HepG2 (cell line): ENCODE measurements around the gene DNAH8. TPM values are rescaled to one million over a fixed set of nuclear protein-coding genes. Genes with fewer than 3 reads are reported as not detected.

Experiments
- CBX1 ChIP-seq: IDR thresholded peaks from one replicate; pipeline ENCODE4 v1.6.1; 2016; ENCODE audit warnings: antibody characterized with exemption, low read depth
- GLI4 ChIP-seq: sonication (generic); formaldehyde crosslinking; IDR thresholded peaks from 2 replicates; pipeline ENCODE4 v1.5.1; 2020; ENCODE audit warnings: missing genetic modification reagents, mild to moderate bottlenecking, moderate library complexity, borderline replicate concordance
- HNRNPK ChIP-seq: fragments of 200-400 bp; formaldehyde crosslinking; IDR thresholded peaks from 2 replicates; pipeline ENCODE4 v1.6.1; 2018; ENCODE audit warnings: low read length, low read depth, moderate library complexity, mild to moderate bottlenecking; ENCODE audit not compliant: poor library complexity, severe bottlenecking
- MTERF4 ChIP-seq: sonication (generic); formaldehyde crosslinking; IDR thresholded peaks from 2 replicates; pipeline ENCODE4 v1.8.0; 2023; ENCODE audit warnings: mild to moderate bottlenecking, missing genetic modification reagents
- MYNN ChIP-seq: sonication (generic); formaldehyde crosslinking; IDR thresholded peaks from 2 replicates; pipeline ENCODE4 v1.4.0; 2020; ENCODE audit warnings: mild to moderate bottlenecking, low read depth, missing genetic modification reagents
- PCBP1 ChIP-seq: fragments of 200-400 bp; formaldehyde crosslinking; IDR thresholded peaks from 2 replicates; pipeline ENCODE4 v1.6.1; 2017; ENCODE audit warnings: mild to moderate bottlenecking, low read depth, low read length, borderline replicate concordance
- PTBP1 ChIP-seq: fragments of 200-400 bp; formaldehyde crosslinking; IDR thresholded peaks from 2 replicates; pipeline ENCODE4 v1.6.1; 2018; ENCODE audit warnings: low read length, low read depth; ENCODE audit not compliant: poor library complexity, severe bottlenecking
- RXRA ChIP-seq: sonication (generic); formaldehyde crosslinking; IDR thresholded peaks from 2 replicates; pipeline ENCODE4 v1.5.1; 2020; ENCODE audit warnings: missing genetic modification reagents
- SKI ChIP-seq: fragments of 450-650 bp; IDR thresholded peaks from one replicate; pipeline ENCODE4 v1.6.1; 2018; ENCODE audit warnings: mild to moderate bottlenecking; ENCODE audit not compliant: partially characterized antibody
- SRSF4 ChIP-seq: fragments of 200-400 bp; formaldehyde crosslinking; IDR thresholded peaks from one replicate; pipeline ENCODE4 v1.6.1; 2018; ENCODE audit warnings: mild to moderate bottlenecking, low read depth, low read length, moderate library complexity; ENCODE audit not compliant: poor library complexity, severe bottlenecking
- TCF7L2 ChIP-seq: IDR thresholded peaks from 2 replicates; pipeline ENCODE4 v1.6.1; 2011; ENCODE audit warnings: mild to moderate bottlenecking, low read depth, low read length, moderate library complexity
- THAP11 ChIP-seq: IDR thresholded peaks from 2 replicates; pipeline ENCODE4 v1.6.1; 2016; ENCODE audit warnings: missing biosample characterization, missing genetic modification reagents
- ZNF30 ChIP-seq: sonication (generic); formaldehyde crosslinking; IDR thresholded peaks from 2 replicates; pipeline ENCODE4 v1.5.0; 2020; ENCODE audit warnings: mild to moderate bottlenecking, missing genetic modification reagents
- ZNF557 ChIP-seq: sonication (generic); formaldehyde crosslinking; IDR thresholded peaks from 2 replicates; pipeline ENCODE4 v1.4.0; 2020; ENCODE audit warnings: missing genetic modification reagents
- ZNF709 ChIP-seq: sonication (generic); formaldehyde crosslinking; IDR thresholded peaks from 2 replicates; pipeline ENCODE4 v1.5.0; 2020; ENCODE audit warnings: mild to moderate bottlenecking, missing genetic modification reagents
- ZXDC ChIP-seq: sonication (generic); formaldehyde crosslinking; IDR thresholded peaks from 2 replicates; pipeline ENCODE4 v1.5.0; 2020; ENCODE audit warnings: mild to moderate bottlenecking, missing genetic modification reagents
- polyA plus RNA-seq, 8 experiments: library from polyadenylated mRNA; depleted of rRNA in 3 of 8; stranded (reverse) in 7 of 8; unstranded in 1 of 8; fragments of >200 nt; fragmentation: Illumina TruSeq in 4 of 8; extraction: Trizol in 4 of 8; gene quantifications; 2 replicates each; pipeline versions ENCODE4 v1.2.1 to v1.2.3, GENCODE V29; 2011 to 2016; ENCODE audit warnings: low read depth in 4 of 8, missing spikeins in 1 of 8, mixed read lengths in 1 of 8; ENCODE audit not compliant: insufficient read depth in 1 of 8
- total RNA-seq, 5 experiments: library from RNA; depleted of rRNA; stranded (reverse); fragments of >200 nt; fragmentation: Illumina TruSeq; extraction: Trizol; gene quantifications; 2 replicates each; pipeline ENCODE4 v1.2.3, GENCODE V29; 2016; ENCODE audit warnings: low read depth in 1 of 5
- TF ChIP-seq, protein P1 (sequence below): conservative IDR thresholded peaks from 2 replicates; pipeline ENCODE4 v1.6.1; 2018; ENCODE audit warnings: missing genetic modification reagents
- TF ChIP-seq, protein P2 (sequence below): sonication (generic); formaldehyde crosslinking; IDR thresholded peaks from 2 replicates; pipeline ENCODE4 v1.4.0; 2020; ENCODE audit warnings: missing genetic modification reagents

Gene DNAH8
- total and polyA plus RNA-seq, 2 of the 13 experiments (the other 11 are each of a cell fraction or from before 2014, with no cell fraction given), result not detected

DNA sequence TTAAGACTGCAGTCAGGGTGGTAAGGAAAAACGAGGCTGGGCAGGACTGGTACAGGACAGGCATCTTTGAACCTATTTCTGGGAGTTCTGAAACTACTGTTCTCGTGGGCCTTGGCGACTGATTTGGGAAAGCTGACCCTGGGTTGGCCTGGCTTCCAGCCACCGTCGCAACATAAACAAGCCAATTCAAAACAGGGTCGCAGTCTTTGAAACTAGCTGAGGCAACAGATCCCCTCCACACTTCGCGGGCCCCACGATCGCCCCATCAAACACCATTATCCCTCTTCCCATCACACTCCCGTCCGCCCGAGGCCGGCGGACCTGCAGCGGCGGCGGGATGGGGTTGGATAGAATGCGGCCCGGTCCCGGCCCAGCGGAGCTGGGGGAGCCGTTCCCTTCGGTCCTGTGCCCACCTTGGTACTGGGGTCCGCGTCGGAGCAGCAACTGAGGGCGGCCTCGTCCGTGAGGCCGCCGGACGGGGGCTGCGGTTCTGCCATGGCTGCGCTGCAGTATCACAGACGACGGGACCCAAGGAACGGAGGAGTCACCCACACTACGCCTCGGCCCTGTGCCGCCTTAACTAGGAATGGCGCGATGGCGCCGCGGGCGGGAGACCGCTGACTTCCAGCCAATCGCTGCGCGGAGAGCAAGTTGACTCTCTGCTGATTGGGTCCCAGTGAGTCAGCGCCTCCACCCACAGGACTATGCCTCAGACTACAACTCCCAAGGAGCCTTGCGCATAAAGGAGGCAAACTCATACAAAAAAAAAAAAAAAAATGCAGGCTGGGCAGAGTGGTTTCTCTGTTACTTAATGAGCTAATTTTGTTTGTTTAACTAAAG lies 12.3 kb upstream of the DNAH8 start, which contains the start of gene GLO1 (continued):
- no peak for TF ChIP-seq ZNF709 (CRISPR knock-in tag)
- no peak for TF ChIP-seq TCF7L2
- 0 out of 2 replicates have a peak, but pooled peaks have one; percentile 41 for TF ChIP-seq PCBP1
- 0 out of 2 replicates have a peak, but pooled peaks have one; percentile 37 for TF ChIP-seq MTERF4
- TF ChIP-seq, protein P1, sequence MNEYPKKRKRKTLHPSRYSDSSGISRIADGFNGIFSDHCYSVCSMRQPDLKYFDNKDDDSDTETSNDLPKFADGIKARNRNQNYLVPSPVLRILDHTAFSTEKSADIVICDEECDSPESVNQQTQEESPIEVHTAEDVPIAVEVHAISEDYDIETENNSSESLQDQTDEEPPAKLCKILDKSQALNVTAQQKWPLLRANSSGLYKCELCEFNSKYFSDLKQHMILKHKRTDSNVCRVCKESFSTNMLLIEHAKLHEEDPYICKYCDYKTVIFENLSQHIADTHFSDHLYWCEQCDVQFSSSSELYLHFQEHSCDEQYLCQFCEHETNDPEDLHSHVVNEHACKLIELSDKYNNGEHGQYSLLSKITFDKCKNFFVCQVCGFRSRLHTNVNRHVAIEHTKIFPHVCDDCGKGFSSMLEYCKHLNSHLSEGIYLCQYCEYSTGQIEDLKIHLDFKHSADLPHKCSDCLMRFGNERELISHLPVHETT (CRISPR knock-in tag), result 0 out of 2 replicates have a peak, but pooled peaks have one; percentile 37
- 0 out of 2 replicates have a peak, but pooled peaks have one; percentile 68 for TF ChIP-seq ZNF30 (CRISPR knock-in tag)
- TF ChIP-seq GLI4 (CRISPR knock-in tag), result no peak
- TF ChIP-seq SRSF4, result no peak
- peak; percentile 89 for TF ChIP-seq HNRNPK
- peak; percentile 91 for TF ChIP-seq CBX1
- TF ChIP-seq SKI, result peak; percentile 79
- TF ChIP-seq, protein P2, sequence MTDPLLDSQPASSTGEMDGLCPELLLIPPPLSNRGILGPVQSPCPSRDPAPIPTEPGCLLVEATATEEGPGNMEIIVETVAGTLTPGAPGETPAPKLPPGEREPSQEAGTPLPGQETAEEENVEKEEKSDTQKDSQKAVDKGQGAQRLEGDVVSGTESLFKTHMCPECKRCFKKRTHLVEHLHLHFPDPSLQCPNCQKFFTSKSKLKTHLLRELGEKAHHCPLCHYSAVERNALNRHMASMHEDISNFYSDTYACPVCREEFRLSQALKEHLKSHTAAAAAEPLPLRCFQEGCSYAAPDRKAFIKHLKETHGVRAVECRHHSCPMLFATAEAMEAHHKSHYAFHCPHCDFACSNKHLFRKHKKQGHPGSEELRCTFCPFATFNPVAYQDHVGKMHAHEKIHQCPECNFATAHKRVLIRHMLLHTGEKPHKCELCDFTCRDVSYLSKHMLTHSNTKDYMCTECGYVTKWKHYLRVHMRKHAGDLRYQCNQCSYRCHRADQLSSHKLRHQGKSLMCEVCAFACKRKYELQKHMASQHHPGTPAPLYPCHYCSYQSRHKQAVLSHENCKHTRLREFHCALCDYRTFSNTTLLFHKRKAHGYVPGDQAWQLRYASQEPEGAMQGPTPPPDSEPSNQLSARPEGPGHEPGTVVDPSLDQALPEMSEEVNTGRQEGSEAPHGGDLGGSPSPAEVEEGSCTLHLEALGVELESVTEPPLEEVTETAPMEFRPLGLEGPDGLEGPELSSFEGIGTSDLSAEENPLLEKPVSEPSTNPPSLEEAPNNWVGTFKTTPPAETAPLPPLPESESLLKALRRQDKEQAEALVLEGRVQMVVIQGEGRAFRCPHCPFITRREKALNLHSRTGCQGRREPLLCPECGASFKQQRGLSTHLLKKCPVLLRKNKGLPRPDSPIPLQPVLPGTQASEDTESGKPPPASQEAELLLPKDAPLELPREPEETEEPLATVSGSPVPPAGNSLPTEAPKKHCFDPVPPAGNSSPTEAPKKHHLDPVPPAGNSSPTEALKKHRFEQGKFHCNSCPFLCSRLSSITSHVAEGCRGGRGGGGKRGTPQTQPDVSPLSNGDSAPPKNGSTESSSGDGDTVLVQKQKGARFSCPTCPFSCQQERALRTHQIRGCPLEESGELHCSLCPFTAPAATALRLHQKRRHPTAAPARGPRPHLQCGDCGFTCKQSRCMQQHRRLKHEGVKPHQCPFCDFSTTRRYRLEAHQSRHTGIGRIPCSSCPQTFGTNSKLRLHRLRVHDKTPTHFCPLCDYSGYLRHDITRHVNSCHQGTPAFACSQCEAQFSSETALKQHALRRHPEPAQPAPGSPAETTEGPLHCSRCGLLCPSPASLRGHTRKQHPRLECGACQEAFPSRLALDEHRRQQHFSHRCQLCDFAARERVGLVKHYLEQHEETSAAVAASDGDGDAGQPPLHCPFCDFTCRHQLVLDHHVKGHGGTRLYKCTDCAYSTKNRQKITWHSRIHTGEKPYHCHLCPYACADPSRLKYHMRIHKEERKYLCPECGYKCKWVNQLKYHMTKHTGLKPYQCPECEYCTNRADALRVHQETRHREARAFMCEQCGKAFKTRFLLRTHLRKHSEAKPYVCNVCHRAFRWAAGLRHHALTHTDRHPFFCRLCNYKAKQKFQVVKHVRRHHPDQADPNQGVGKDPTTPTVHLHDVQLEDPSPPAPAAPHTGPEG (CRISPR knock-in tag), result peak; percentile 76
- TF ChIP-seq ZXDC, result peak; percentile 59; the same call in 1 of the 2 replicates
- TF ChIP-seq RXRA (CRISPR knock-in tag), result peak; percentile 63; the same call in 1 of the 2 replicates
- TF ChIP-seq ZNF557 (CRISPR knock-in tag), result no peak
- no peak for TF ChIP-seq MYNN (CRISPR knock-in tag)
- TF ChIP-seq THAP11 (CRISPR knock-in tag), result peak; percentile 99
- no peak for TF ChIP-seq PTBP1
